ENCODE results near the gene KMT2B. TPM values are rescaled to one million over a fixed set of nuclear protein-coding genes. Genes with fewer than 3 reads are reported as not detected.

Gene KMT2B
- polyA plus RNA-seq, 6 donors from 2014 or later = 0.35 to 2.2 (median 0.76) TPM

- DNase-seq (no peak), ATAC-seq (ENCODE audit: low read depth in 2 of 2) (no peak)
- peak overlapping the region in 3 of 8 donors; percentile 24 to 69 (median 62) for H3K4me3 Mint-ChIP-seq
- peaks cover 9 to 30% (median 25%) of the 10 kb centered on the region in 3 donors for H3K27me3 Mint-ChIP-seq
- H3K36me3 Mint-ChIP-seq = peaks cover 0 to 25% of the 10 kb centered on the region in 2 donors
- no peak overlapping the region for H3K27ac Mint-ChIP-seq
- peaks cover 38 to 42% (median 39%) of the 10 kb centered on the region in 3 donors for H3K4me1 Mint-ChIP-seq
- peaks cover 0 to 1% (median 0%) of the 10 kb centered on the region in 7 donors for H3K9me3 Mint-ChIP-seq
Observed at GRCh38 chr19:35754370-35755130, 36.7 kb downstream of the KMT2B start.

DNA sequence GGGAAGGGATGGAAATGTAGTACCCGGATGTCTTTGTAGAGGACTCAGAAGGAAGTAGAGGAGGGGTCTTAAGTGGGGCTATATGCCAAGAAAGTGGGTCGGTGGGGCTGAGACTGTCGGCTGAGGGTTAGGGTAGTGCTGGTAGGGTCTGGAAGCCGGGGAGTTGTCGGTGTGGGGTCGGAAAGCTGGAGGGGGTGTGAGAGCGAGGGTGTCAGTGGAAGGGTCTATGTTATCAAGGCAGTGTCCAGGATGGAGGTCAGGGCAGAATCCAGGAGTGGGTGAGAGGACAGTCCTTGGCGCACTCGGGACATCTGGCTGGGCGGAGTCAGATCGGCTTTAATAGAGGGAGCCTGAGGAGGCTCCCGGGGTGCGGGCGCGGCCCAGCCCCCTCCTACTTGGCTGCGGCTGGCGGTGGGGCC is 37.3 kb downstream of the KMT2B start:
- Mint-ChIP-seq H3K4me3 (peak overlapping the region in 6 of 8 donors; percentile 24 to 72 (median 58)), H3K36me3 (peaks cover 0 to 25% of the 10 kb centered on the region in 2 donors), H3K9me3 (no peaks in the 10 kb centered on the region), H3K4me1 (peaks cover 35 to 38% (median 37%) of the 10 kb centered on the region in 3 donors), H3K27me3 (peaks cover 9 to 30% (median 25%) of the 10 kb centered on the region in 3 donors), H3K27ac (no peak overlapping the region)
- ATAC-seq (ENCODE audit: low read depth in 2 of 2) = no peak
- DNase-seq = no peak

- ATAC-seq (ENCODE audit: low read depth in 2 of 2) (no peak), DNase-seq (peak; percentile 45)
Observed at GRCh38 chr19:35755550-35756376, 38.0 kb downstream of the KMT2B start.

DNA sequence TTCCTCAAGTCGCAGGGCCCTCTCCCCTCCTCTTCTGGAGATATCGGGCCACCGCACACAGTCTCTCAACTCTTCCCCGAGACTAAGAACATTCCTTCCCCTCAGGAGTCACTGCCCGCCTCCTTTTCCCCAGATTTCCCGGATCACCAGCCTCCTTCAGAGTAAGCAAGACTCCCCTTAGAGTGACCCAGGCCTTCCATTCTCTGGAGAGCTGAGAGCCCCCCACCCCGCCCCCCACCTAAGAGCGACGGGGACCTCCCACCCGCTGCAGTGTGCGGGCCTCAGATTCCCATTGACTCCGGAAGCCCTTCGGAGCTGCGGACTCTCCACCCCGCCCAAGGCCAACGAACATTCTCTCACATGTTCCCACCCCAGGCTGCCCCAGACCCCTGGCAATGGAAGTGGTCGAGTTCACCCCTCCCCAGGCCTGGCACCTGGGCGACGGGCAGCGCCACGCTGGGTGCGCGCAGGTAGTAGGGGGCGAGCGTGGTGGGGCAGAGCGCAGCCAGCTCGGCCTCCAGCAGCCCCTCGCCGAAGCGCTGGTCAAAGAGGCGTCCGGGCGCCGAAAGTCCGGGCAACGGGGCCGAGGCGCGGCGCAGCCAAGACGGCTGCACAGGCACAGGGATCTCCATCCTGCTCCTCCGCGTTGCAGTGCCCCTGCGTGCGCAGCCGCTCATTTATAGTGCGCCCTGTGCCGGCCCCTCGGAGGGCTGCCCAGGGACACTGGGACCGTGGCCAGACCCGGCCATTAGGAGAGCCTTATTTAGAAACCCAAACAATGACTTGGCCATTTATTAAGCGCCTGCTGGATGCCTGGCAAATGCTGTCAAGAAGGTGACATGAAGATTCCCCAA is 38.8 kb downstream of the KMT2B start, which contains the start of gene HSPB6:
TSS of gene HSPB6 (minus strand) at position 653 of the 854 bp plus-strand sequence. CDS start at position 632, 21 bp downstream.
- peaks cover 33 to 37% (median 37%) of the 10 kb centered on the region in 3 donors for H3K4me1 Mint-ChIP-seq
- H3K4me3 Mint-ChIP-seq = peak within 1 kb of the TSS; percentile 89 to 100 (median 98)
- H3K27me3 Mint-ChIP-seq = peaks cover 9 to 30% (median 25%) of the 10 kb centered on the region in 3 donors
- no peak for DNase-seq
- no peak for ATAC-seq (ENCODE audit: low read depth in 2 of 2)
- H3K9me3 Mint-ChIP-seq = no peaks in the 10 kb centered on the region
- H3K27ac Mint-ChIP-seq = peak within 1 kb of the TSS; percentile 93 to 98 (median 97)
- H3K36me3 Mint-ChIP-seq = peaks cover 0 to 25% of the 10 kb centered on the region in 2 donors

More at GRCh38 chr19:35755550-35756376, 38.0 kb downstream of the KMT2B start:
- Mint-ChIP-seq H3K4me1 (peaks cover 33 to 37% (median 37%) of the 10 kb centered on the region in 3 donors), H3K9me3 (no peaks in the 10 kb centered on the region), H3K36me3 (peaks cover 0 to 25% of the 10 kb centered on the region in 2 donors), H3K27ac (no peak overlapping the region), H3K27me3 (peaks cover 9 to 30% (median 25%) of the 10 kb centered on the region in 3 donors), H3K4me3 (peak overlapping the region in 7 of 8 donors; percentile 47 to 89 (median 68))

DNA sequence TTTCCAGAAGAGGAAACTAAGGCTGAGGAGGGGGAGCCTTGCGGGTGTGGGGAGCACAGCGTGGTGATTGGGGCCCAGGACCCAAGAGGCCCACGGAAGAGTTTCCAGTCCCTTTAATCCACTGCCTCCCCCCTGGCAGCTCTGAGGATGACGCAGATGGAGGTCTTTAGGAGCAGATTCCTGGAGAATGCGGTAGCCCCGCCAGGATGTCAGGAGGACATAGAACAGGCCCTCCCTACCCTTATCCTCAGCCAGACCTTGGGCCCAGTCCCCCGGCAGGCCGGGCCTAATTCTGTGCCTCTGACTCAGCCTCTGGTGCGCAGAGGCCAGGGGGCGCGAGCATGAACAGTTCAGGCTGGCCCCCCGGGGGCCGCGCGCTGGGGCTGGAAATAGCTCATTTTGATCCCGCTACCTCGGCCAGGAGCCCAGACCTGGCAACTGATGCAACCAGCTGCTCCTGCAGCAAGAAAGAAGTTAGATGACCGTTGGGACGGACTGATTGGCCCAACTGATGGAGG is 39.5 kb downstream of the KMT2B start:
- DNase-seq = no peak
- peaks cover 0 to 25% of the 10 kb centered on the region in 2 donors for H3K36me3 Mint-ChIP-seq
- peak overlapping the region in 4 of 6 donors; percentile 73 to 97 (median 95) for H3K27ac Mint-ChIP-seq
- H3K4me3 Mint-ChIP-seq = peak overlapping the region; percentile 89 to 100 (median 98)
- H3K4me1 Mint-ChIP-seq = peaks cover 37% of the 10 kb centered on the region in 3 donors
- peaks cover 9 to 30% (median 25%) of the 10 kb centered on the region in 3 donors for H3K27me3 Mint-ChIP-seq
- H3K9me3 Mint-ChIP-seq = no peaks in the 10 kb centered on the region
- no peak for ATAC-seq (ENCODE audit: low read depth in 2 of 2)

DNA sequence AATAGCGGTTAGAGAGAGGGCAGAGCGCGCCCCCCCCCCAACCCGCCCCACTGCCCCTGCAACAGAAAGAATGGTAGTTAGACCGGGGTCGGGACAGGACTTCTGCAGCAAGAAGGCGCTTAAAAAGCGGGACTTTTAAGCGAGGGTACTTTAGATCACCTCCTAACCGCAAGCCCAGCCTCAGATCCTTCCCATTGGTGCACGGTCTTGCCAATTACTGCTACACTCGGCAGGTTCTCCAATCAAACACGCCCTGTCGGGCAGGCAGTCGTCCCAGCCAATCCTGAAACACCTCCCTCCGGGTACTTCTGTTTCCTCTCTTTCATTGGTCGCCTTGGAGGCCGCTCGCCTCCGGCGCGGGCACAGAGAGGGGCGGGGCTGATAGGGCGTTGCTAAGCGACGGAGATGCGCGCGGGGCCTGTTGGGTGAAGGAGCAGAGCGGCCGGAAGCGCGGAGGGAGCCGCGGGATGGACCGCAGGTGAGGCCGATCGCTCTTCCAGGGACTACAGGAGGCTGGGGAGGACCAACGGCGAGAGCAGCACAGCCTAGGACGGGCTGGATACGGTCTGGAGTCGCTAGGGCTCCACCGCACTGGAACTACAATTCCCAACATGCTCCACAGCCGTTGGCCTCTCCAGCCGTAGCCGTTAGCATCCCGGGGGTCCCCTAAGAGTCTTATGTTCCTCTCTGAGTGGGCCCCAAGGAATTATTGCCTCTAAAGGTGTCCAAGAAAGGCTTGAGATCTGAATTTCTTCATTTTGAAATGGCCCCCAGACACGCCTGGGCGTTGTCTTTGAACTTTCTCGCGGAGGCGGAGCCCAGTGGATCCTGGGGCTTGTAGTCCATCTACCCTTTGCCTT is 40.2 kb downstream of the KMT2B start, which contains the start of gene PROSER3:
TSS of gene PROSER3 (plus strand) at position 428 of the 860 bp plus-strand sequence. CDS start at position 468, 40 bp downstream.
- peaks cover 9 to 30% (median 25%) of the 10 kb centered on the region in 3 donors for H3K27me3 Mint-ChIP-seq
- H3K36me3 Mint-ChIP-seq = peaks cover 0 to 24% of the 10 kb centered on the region in 2 donors
- H3K4me3 Mint-ChIP-seq = peak within 1 kb of the TSS; percentile 89 to 100 (median 98)
- peaks cover 37% of the 10 kb centered on the region in 3 donors for H3K4me1 Mint-ChIP-seq
- ATAC-seq (ENCODE audit: low read depth in 2 of 2) (peak; percentile 92 to 96), DNase-seq (peak; percentile 99)
- no peaks in the 10 kb centered on the region for H3K9me3 Mint-ChIP-seq
- H3K27ac Mint-ChIP-seq = peak within 1 kb of the TSS; percentile 93 to 98 (median 97)

DNA sequence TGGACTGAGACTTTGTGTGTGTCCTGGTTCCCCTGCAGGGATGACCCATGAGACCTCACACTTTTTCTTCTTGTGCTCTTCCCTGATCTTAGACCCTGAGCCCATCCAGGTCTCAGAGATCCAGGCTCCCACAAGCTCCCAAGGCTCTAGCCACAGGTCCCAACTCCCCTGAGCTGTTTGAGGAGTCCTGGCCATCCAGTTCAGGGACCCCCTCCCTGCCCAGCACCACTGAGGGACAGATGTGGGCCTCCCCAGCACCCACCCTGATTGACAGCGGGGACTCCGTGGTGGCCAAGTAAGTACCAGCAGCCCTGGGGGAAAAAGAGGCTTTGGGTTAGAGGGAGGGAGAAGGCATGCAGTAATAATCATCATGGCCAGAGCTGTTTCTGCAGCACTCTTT is 41.9 kb downstream of the KMT2B start:
- ATAC-seq (ENCODE audit: low read depth in 2 of 2) (no peak), DNase-seq (no peak)
- H3K27me3 Mint-ChIP-seq = peaks cover 9 to 21% (median 16%) of the 10 kb centered on the region in 3 donors
- H3K36me3 Mint-ChIP-seq = peaks cover 0 to 7% of the 10 kb centered on the region in 2 donors
- peak overlapping the region; percentile 13 to 95 (median 82) for H3K4me3 Mint-ChIP-seq
- peaks cover 28 to 37% (median 37%) of the 10 kb centered on the region in 3 donors for H3K4me1 Mint-ChIP-seq
- H3K27ac Mint-ChIP-seq = peak overlapping the region in 1 of 6 donors; percentile 65
- no peaks in the 10 kb centered on the region for H3K9me3 Mint-ChIP-seq

- Mint-ChIP-seq H3K36me3 (no peaks in the 10 kb centered on the region), H3K27ac (no peak overlapping the region), H3K4me3 (peak overlapping the region in 1 of 8 donors; percentile 95), H3K9me3 (no peaks in the 10 kb centered on the region), H3K27me3 (peaks cover 4 to 14% (median 8%) of the 10 kb centered on the region in 3 donors), H3K4me1 (peaks cover 21 to 35% (median 31%) of the 10 kb centered on the region in 3 donors)
- no peak for DNase-seq
- ATAC-seq (ENCODE audit: low read depth in 2 of 2) = no peak
Observed at GRCh38 chr19:35760711-35761349, 43.0 kb downstream of the KMT2B start.

GRCh38 chr19:35764432-35765315 is 46.9 kb downstream of the KMT2B start:
- Mint-ChIP-seq H3K27ac (no peak overlapping the region), H3K36me3 (no peaks in the 10 kb centered on the region), H3K4me1 (peaks cover 6 to 11% (median 7%) of the 10 kb centered on the region in 3 donors), H3K27me3 (no peaks in the 10 kb centered on the region), H3K4me3 (no peak overlapping the region), H3K9me3 (no peaks in the 10 kb centered on the region)
- DNase-seq (no peak), ATAC-seq (ENCODE audit: low read depth in 2 of 2) (no peak)

- H3K9me3 Mint-ChIP-seq = no peaks in the 10 kb centered on the region
- H3K4me1 Mint-ChIP-seq = peaks cover 5 to 10% (median 6%) of the 10 kb centered on the region in 3 donors
- H3K4me3 Mint-ChIP-seq = no peak overlapping the region
- ATAC-seq (ENCODE audit: low read depth in 2 of 2) = no peak
- H3K27me3 Mint-ChIP-seq = no peaks in the 10 kb centered on the region
- no peak for DNase-seq
- H3K27ac Mint-ChIP-seq = peak overlapping the region in 1 of 6 donors; percentile 63
- no peaks in the 10 kb centered on the region for H3K36me3 Mint-ChIP-seq
Observed at GRCh38 chr19:35766571-35767104, 48.8 kb downstream of the KMT2B start.

Data from naive B cell (primary cell).